Mucosa of gallbladder (tissue), 1 donor: Measurements from ENCODE around the gene ZNF300. TPM values are rescaled to one million over a fixed set of nuclear protein-coding genes. Genes with fewer than 3 reads are reported as not detected.
"Not testable (repeated sequence)": the region's sequence is repeated elsewhere in the genome, so short reads cannot be mapped to it uniquely, and the experiment has no call there.

Experiments
- DNase-seq: peaks from one replicate; pipeline ENCODE4 v3.0.0-alpha.2; 2020; ENCODE audit warnings: low spot score
- total RNA-seq: library from RNA; stranded (reverse); gene quantifications from one replicate; pipeline ENCODE4 v1.2.1, GENCODE V29; 2021
- donor health status: DM: no; HTN: no; CAD: no.

The ZNF300 gene
- 5.0 TPM for total RNA-seq

DNA sequence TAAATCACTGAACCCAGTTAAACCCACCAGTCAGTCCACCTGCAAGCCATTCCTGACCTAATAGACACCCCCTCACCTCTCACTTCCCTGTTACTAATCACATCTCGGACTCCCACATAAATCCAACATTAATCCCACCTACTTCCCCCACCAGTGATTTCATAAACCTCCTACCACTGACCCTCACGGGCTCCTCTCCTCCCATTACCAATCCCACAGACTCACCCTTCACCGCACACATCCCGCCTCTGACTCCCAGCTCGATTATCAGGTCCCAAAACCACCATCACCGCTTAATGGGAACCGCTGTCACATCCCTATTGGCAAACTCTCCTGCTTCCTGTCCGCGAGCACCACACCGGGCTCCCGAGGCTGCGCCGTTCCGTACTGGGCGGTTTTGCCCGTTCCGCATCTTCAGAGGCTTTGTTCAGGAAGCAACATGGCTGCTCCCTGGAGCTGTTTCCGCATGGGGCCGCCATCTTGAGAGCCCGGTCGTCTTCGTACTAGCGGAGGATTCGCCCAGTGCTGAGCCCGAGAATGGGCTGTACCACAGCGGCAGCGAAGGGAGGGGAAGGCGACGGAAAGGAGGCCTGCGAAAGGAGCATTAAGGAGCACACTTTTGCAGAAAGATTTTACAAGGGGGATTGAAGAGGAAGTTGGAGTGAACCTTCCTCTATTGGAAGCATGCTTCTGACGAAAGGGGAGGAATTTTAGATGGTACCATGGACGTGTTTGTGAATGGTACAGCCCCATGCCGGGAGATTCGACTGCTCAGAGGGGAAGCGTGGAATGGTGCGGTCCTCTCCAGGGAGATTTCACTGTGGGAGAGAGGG is at the start of gene ZNF300:
Gene ZNF300 (minus strand): TSS at position 502 of the 833 bp plus-strand sequence. CDS start 1,825 bp downstream, outside the sequence.
- DNase-seq, result peak; percentile 90

GRCh38 chr5:150948539-150948938 is 43.8 kb upstream of the ZNF300 start:
- DNase-seq, result no peak

DNA sequence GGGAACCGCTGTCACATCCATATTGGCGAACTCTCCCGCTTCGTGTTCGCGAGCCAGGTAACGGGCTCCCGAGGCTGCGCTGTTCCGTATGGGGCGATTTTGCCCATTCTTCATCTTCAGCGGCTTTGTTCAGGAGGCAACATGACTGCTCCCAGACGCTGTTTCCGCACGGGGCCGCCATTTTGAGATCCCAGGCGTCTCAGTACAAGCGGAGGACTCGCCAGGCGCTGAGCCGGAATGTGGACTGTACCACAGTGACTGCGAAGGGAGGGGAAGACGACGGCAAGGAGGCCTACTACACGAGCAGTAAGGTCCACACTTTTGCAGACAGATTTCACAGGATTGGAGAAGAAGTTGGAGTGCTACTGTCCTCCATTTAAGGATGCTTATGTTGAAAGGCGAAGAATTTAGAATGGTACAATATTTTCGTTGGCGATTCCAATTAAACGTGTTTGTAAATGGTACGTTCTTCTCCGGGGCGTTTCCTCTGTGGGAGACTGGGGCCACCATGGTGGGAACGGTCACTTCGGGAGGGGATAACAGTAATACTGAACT is 41.6 kb upstream of the ZNF300 start:
- DNase-seq, result peak; percentile 85

DNA sequence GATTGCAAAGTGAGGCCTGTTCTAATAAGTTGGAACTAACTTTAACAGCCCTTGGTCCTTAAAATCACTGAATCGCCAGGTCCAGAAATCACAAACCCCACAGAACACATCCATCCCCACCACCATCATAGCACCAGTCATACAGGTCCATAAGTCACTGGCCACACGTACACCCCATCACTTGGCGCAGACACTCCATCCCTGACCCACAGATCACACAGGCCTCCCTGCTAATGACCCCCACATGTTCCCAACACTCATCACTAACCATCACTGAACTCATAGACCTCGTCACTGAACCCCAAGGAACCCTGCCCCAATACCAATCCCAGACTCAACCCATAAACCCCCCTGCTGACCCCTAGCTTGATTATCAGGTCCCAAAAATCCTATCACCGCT is 41.2 kb upstream of the ZNF300 start:
- no peak for DNase-seq

- no peak for DNase-seq
Measured at GRCh38 chr5:150945486-150945885, 40.7 kb upstream of the ZNF300 start.

DNA sequence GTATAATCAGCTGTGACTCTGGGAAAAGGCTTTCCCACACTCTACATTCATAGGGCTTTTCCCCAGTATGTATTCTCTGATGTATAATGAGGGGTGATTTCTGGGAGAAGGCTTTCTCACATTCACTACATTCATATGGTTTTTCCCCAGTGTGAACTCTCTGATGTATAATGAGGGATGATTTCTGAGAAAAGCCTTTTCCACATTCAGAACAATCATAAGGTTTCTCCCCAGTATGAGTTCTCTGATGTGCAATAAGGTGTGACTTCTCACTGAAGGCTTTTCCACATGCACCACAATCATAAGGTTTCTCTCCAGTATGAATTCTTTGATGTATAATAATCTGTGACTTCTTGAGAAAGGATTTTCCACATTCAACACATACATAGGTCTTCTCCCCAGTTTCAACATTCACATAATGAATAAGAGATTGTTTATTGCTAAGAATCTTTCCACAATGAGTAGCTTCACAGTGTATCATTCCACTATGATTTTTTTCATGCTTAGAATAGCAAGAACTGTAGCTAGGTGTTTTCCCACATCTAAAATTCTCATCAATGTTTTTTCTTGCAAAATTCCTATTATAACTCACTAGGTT is 26.7 kb upstream of the ZNF300 start:
- DNase-seq, result no peak

GRCh38 chr5:150918613-150919012 is 13.8 kb upstream of the ZNF300 start:
- no peak for DNase-seq

DNA sequence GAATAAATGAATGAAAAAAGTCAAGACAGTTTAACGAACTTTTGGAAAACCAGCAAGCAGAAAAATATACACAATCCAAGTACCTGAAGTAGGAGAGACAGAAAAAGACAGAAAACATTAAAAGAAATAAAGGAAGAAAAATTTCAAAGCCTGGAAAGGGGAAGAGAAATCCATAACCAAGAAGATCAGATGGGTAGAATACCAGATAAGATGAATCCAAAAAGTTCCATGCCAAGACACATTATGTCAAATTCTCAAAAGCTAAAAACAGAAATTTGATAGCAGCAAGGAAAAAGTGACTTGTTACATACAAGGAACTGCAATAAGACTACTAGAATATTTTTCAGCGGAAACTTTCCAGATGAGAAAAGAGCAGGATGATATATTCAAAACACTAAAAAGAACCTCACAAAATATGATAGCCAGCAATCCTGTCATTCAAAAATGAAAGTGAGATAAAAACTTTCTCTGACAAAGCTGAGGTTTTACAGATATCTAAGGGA is 7.6 kb upstream of the ZNF300 start:
- DNase-seq, result no peak

GRCh38 chr5:150905312-150905683 is 518 bp upstream of the ZNF300 start:
- DNase-seq, result no peak

DNA sequence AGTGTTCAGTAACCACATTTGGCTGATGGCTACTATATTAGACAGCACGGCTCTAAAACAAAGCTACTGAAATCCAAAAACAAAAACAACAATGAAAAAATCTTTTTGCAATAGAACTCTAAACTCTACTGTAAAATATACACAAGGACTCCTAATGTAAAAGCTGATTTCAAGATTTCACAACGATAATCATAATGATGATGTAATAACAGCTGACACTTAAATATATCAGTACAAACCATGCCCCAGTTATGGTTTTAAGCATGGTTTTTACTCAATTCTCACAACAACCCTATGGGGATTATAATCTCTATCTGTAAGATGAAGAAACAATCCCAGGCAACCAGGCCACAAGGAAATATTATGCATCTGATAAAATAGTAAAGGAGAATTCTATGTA is 3.3 kb downstream of the ZNF300 start:
- DNase-seq, result no peak

GRCh38 chr5:150895431-150896428 is 9.1 kb downstream of the ZNF300 start:
- DNase-seq, result no peak

- DNase-seq, result no peak
Measured at GRCh38 chr5:150879358-150879757, 25.4 kb downstream of the ZNF300 start.

- DNase-seq, result no peak
Measured at GRCh38 chr5:150862070-150862469, 42.7 kb downstream of the ZNF300 start.

DNA sequence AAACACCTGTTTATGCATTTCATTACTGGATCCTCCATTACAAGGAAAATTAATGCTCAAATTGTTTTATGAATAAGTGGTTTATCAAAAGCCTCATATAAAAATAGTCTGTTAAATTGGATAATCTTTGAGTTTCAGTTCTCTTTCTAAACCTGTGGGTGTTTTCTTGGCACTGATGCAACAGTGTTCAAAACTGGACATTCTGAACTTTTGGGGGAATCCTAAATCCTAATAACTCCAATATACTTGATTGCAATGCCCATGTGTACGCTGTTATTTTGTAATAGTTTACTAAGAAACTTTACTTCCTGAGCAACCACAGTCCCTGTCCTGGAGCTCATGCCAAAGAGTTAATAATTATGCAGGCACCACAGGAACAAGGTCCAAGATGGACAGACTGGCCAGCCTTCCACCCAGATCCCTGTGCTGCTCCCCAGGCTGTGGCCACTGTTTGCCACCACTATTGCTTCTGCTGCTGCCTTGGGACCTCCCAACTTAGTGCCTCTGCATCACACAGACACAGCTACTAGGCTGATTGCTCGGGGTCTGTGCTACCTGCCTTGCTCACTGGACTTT is 44.4 kb downstream of the ZNF300 start:
- DNase-seq, result no peak

DNA sequence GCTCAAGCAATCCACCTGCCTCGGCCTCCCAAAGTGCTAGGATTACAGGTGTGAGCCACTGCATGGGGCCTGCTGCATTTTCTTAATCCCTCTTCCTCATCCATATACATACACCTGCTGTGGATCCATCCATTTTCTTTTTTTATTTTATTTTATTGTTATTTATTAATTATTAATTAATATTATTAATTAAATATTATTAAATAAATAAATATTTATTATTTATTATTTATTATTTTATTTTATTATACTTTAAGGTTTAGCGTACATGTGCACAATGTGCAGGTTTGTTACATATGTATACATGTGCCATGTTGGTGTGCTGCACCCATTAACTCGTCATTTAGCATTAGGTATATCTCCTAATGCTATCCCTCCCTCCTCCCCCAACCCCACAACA is 48.1 kb downstream of the ZNF300 start:
- DNase-seq, result not testable (repeated sequence)

GRCh38 chr5:150853561-150853960 is 51.2 kb downstream of the ZNF300 start:
- no peak for DNase-seq

- DNase-seq, result no peak
Measured at GRCh38 chr5:150851039-150851438, 53.7 kb downstream of the ZNF300 start.

GRCh38 chr5:150848271-150848670 is 56.5 kb downstream of the ZNF300 start:
- no peak for DNase-seq

DNA sequence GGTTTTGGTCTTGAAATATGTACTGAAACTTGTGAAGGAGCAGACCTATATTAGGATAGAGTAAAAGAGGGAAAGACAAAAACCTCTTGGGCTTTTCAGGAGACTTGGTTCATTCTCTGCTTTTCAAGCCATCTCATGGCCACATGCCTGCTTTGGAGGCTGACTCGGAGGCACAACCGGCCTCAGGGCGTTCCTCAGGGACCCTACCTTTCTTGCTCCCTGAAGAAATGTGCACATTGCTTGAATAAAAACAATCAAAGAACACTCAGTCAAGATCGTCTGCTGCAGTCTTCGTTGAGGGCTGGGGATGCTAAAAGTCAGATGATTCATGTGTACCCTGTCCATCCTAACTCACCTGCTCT is 57.5 kb downstream of the ZNF300 start:
- DNase-seq, result no peak

GRCh38 chr5:150846654-150847333 is 58.0 kb downstream of the ZNF300 start:
- DNase-seq, result peak; percentile 71

- not testable (repeated sequence) for DNase-seq
Measured at GRCh38 chr5:150846308-150846653, 58.5 kb downstream of the ZNF300 start, which contains the start of gene IRGM. IRGM (plus strand) TSS chr5:150846521; CDS start chr5:150848124, 1,603 bp downstream.
